Hematopoietic multipotent progenitor cell treated with erythropoietin and hydrocortisone succinate and interleukin-3 and kit ligand, for 17 days (in vitro differentiated cells): Measurements from ENCODE around the gene JAZF1.
A peak's percentile ranks its signal among the peaks of the same experiment; 100 is the strongest.

ENCODE experiments used
- DNase-seq: peaks from one replicate; pipeline ENCODE4 v3.0.0-alpha.2; 2015; ENCODE audit warnings: low spot score

The JAZF1 gene

DNA sequence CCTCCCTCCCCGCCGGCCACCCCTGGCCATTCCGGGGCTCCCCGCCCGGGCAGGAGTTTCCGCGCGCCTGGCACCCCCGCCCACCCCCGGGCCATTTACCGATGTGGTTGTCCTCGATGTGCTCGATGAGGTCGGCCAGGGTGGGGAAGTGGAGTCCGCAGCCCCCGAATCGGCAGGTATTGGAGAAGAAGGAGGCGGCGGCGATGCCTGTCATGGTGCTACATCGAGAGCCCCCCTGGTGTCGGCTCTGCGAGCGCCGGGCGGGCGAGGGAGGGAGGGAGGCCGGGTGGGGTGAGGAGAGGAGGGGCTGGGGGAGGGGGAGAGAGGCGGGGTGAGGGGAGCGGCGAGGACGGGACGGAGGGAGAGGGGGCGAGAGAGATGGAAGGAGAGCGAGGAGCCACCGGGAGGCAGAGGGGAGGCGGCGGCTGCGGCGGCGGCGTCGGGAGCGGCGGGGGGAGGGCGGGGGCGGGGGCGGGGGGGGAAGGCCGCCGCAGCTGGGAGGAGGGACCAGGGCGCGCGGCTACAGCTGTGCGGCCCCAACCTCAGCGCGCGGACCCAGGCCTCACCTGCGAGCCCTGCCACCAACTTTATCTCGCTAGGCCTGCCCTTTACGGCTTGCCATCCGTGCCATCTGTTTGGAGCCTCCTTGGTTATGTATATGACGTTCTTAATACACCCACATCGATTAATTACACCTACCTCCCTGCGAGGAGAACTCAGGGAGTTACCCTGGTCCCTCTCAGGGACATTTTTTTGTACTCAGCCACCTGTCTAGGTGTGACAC, at the start of gene JAZF1:
TSS of gene JAZF1 (minus strand) at position 432 of the 784 bp plus-strand sequence.
- DNase-seq: peak; percentile 81

DNA sequence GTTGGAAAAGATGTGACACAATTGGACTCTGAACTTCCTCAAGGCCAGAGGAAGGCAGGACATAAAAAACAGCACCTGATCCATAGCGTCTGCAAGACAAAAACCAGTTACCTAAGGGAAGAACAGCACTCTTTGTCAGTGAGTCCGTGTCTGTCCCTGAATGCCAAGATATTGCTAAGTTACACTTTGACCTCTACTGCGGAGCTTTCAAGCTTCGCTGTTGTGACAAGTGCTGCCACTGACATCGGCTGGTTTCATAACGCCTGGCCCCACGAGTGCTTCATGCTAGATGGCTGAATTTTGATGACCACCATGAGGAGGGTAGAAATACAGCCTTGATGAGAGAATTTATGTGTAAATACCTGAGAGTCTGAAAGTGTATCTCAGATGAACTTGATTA, 49.7 kb upstream of the JAZF1 start:
- DNase-seq: no peak

DNA sequence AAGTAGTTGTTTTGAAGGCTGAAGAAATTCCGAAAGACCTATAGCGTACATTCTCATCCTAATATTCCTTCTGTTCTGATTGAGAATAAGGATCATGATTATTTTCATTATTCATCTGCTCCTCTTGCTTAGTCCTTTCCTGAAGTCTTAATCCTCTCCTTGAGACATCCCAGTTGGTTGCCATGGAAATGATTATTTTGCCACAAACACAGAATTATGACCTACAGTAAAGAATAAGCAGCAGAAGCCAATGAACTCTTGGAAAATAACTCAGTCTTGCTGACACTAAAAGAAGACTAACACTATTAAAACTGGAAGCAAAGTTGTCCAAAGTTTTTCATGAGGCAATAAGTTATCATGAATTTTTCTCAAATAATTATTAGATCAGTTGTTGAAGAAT, 47.8 kb upstream of the JAZF1 start:
- DNase-seq: no peak

DNA sequence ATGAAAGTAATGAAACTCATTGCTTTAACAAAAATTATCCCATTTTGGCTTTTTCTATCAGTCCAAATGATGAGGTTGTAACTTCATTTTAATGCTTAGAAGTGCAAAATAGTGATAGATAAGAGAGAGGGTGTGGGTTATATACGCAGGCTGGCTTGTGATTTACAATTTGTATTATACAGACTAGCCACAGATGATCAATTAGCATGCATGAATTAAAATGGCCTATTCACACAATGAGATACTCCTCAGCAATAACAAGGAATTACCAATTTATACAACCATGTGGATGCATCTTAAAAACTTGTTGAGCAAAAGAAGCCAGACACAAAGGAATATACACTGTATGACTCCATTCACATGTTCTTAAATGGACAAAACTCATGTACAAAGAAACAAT, 45.4 kb upstream of the JAZF1 start:
- no peak for DNase-seq

DNA sequence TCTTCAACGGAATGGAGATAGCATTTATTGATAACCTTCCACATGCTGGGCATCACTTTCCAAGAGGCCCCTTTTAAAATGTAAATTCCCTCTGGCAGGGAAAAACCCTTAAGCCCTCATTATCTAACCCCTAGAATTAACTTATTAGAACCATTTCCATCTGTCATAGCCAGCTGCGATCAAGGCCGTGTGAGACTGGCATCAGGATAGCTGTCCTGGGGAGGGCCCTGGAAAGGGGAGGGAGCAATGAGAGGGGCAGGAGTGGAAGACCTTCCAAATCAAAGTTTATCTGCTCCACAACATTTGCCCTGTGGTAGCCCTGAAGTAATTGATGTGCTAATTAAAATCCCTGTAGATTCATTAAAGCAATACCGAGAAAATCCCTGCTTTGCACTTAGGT, 45.0 kb upstream of the JAZF1 start:
- no peak for DNase-seq

DNA sequence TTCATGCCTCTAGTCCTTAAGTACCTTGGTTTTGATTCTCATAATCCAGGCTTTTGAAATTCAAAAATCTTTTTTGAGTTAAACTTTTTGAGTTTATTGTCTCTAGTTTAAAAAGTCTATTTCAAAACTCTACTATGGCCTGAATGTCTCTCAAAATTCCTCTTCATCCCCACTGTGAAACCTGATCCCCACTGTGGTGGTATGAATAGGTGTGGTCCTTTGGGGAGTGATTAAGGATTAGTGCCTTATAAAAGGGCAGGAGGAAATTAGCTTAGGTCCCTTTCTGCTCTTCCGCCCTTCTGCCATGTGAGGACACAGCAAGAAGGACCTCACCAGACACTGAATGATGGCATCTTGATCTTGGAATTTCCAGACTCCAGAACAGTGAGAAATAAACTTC, 44.1 kb upstream of the JAZF1 start:
- DNase-seq: no peak

DNA sequence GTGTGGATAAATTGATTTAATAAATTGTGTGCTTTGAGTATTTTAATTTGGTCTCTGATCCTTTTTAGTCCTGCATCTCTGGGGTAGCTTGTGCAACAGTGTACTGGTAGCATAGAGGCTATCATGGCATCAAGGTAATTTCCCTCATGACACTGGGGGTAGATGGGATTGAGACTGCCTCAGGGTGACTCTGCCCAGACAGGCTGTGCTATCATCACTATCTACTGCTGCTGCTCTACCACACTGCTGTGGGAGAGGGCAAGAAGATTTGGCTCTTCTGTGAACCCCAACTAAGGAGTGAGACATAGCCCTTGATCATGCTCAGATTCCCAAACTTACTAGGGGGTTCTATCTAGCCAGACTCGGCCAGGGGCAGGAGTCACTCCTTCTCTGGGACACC, 43.6 kb upstream of the JAZF1 start:
- peak; percentile 41 for DNase-seq

DNA sequence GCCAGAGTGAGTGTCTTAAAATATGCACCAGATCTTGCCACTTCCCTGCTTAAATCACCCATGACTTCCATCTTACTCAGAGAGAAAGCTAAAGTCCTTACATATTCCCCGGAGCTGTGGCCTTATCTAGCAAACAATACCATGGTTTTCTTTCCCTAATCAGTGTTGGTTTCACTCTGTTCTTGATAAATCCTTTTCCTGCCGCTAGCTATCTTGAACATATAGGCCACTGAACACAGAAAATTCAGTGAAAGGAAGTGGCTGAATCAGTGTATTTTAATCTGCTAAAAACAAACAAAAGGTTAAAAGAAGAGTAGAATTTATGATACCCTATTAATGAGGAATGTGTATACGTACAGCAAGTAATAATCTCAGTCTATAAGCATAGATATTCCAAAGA, 42.0 kb upstream of the JAZF1 start:
- DNase-seq: no peak

DNA sequence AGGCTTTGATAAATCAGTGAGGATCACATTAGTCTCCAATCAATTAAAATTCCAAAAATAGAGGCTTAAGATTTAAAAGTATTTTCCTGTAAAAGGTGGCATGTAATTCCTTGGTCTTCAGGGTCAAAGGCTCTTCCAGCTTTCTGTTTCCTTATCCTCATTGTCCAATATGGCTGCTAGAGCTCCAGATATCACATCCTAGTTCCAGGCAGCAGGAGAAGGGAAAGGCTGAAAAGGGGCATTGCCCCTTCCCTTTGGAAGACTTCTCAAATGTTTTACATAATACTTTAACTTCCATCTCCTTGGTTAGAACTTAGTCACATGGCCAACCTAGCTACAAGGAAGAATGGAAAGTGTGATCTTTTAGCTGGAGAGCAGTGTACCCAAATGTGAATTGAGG, 39.2 kb upstream of the JAZF1 start:
- DNase-seq: no peak

DNA sequence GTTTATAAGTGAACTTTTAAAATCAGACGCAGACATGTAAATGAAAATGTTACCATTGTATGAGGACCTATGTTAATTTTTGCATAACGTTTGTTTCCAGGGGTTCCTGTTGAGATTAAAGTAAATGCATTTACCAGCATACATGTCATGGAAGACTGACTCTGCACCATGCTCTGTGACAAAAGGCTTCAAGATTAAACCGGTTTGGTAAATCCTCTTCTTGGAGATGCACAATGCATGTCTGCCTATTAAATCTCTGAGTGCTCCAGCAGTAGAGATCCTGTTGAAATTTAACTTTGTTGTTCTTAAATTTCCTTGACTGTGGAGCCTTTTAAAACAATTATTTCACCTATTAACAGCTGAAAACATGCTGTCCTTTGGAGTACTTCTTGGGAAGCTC, 36.5 kb upstream of the JAZF1 start:
- no peak for DNase-seq

DNA sequence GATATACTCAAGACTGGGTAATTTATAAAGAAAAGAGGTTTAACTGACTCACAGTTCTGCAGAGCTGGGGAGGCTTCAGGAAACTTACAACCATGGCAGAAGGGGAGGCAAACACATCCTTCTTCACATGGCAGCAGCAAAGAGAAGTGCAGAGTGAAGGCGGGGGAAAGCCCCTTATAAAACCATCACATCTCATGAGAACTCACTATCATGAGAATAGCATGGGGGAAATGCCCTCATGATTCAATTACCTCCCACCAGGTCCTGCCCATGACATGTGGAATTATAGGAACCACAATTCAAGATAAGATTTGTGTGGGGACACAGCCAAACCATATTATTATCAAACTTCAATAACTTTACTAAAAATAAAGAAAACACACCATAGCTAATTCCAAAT, 30.4 kb upstream of the JAZF1 start:
- DNase-seq: no peak

DNA sequence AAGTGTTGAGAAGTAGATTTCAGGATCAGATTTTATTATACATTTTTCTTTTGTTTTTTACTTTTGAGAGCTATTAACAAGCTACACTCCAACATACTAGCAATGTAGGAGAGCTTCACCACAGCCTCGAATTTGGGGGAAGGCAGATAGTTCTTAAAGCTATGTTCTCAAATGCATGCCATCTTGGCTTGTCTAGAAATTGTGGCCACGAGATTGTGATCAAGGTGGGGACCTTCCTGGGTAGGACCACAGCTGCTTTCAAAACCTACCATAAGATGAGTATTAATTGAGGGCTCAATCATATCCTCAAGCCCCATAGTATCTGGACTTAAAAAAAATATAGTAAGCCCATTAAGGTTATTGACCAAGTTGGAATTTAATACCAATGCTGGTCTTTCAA, 27.9 kb upstream of the JAZF1 start:
- no peak for DNase-seq

DNA sequence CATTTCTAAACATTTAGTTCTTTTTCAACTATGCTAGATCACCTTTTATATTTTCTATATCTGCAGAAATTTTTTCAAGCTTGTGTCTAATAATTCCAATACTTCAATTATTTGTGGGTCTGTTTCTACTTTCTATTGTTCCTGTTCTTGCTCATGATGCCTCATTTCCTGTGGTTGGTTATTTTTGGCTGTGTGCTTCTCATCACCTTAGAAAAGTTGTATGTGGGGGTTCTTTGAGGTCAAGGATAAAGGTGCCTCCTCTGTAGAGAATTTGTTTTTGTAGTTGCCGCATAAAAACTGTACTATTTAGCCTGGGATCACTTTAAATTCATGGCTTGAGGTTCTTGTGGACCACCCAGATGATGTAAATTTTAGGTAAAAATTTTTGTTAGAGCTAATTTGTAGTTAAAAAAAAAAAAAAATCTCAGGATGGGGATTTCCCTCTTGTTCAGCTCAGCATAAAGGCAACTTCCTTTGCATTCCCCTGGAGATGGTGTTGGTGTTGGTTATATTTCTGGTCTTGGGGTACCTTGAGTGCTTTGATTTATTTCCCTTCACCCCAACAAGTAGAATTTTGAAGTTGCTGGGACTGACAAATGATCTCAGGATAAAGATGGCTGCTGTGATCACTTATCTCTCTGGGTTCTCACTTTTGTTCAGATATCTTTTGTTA, 27.0 kb upstream of the JAZF1 start:
- DNase-seq: no peak

DNA sequence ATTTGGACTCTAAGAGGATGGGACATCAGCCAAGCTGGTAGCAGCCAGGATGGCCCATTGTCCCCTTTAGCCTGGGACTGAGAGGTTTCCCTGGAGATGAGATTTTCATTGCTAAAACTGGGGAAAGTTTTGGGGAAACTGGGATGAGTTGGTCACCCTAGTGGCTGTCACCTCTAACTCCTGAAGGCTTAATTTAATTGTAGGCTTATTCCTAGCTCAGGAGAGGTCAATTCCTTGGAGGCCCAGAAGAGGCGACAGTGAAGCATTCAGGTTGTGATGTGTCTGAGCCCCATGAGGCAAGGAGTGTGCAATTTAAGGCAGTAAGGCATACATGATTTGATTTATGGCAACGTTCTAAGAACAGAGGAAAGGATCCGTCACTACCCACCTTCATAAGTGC, 24.9 kb upstream of the JAZF1 start:
- DNase-seq: peak; percentile 59

DNA sequence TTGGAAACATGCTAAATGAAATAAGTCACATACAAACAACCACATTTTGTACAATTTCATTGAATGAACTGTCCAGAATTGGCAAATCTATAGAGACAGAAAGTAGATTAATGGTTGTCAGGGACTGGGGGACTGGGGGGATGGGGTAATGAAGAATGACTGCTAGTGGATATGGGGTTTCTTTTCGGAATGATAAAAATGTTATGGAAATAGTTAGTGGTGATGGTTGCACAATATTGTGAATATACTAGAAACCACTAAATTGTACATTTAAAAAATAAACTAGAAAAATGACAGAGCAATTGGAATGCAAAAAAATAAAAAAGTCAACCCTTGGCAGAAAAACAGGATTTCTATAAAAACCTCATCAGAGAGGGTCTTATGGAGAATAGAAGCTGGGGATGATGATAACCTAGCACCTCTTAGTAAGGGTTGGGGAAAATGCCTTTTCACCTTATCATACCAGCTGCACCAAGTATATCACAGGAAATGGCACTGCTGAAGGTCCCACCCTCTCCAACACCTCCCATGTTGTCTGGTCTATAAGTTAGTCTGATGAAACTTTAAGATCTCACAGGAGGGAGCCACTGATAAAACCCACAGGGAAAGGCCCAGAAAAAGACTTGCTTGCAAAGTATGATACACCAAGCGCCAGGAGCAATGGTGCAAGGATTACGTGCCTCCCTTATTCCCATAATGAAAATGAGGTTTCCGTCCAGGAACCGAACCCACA, 23.1 kb upstream of the JAZF1 start:
- peak; percentile 89 for DNase-seq

DNA sequence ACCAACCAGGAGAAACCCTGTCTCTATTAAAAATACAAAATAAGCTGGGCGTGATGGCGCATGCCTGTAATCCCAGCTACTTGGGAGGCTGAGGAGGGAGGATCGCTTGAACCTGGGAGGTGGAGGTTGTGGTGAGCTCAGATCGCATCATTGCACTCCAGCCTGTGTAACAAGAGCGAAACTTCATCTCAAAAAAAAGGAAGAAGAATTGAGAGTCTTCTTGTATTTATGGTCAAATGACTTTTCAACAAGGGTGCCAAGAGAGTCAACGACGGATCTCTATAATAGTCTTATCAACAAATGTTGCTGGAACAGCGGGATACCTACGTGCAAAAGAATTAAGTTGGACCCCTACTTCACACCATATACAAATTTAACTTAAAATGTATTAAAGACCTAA, 21.6 kb upstream of the JAZF1 start:
- no peak for DNase-seq

DNA sequence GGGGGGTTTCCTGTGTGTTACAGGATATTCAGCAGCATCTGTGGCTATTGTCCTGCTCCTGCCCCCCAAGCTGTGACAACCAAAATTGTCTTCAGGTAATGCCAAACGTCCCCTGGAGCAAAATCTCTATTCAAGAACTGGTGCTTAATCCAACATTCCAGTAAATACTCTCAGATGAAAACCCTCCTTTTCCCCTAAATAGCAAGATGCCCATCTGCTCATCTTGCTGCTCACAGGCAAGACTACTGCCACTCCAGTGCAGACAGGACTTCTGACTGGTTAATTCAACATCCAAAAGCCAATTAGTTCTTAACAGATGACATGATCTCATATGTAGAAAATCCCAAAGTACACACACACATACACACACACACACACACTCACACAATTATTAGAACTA, 20.5 kb upstream of the JAZF1 start:
- peak; percentile 65 for DNase-seq

DNA sequence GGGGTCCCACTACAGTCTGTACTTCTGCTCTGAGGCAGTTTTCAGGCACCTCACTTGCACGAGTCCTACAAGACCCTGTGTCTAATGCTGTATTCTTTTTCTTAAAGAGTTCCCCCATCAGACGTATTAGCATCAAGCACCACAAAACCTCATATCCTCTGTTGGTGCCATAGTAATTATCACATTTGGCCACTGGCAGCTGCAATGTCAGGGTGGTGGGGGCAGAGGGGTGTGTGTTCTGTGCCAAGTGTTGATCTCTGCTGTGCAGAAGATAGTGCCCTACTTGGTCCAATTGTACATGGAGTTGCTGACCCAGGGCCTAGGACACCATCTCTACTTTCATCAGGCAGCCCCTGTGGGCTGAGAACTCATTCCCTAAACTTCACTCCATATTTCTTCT, 20.0 kb upstream of the JAZF1 start:
- DNase-seq: peak; percentile 90

DNA sequence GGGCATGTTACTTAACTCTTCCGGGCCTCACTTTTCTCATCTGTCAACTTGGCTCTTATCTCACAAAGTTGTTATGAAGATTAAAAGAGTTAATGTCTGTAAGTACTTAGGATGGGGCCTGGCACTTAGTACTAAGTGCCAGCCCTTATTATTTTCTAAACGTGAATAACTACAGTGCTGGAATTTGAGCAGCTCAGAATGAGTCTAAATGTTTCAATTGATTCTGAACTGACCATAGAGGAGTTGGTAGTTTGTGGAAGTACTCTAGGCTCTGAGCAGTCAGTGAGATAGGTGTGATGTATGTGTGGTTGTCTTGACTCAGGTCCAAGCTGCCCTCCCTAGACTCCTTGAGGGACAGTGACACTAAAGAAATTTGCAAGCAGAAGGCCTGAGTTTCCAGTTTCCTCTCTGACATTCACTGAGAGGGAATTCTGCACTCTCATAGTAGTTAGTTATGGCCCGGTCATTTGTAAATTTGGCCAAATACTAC, 18.5 kb upstream of the JAZF1 start:
- DNase-seq: peak; percentile 81

DNA sequence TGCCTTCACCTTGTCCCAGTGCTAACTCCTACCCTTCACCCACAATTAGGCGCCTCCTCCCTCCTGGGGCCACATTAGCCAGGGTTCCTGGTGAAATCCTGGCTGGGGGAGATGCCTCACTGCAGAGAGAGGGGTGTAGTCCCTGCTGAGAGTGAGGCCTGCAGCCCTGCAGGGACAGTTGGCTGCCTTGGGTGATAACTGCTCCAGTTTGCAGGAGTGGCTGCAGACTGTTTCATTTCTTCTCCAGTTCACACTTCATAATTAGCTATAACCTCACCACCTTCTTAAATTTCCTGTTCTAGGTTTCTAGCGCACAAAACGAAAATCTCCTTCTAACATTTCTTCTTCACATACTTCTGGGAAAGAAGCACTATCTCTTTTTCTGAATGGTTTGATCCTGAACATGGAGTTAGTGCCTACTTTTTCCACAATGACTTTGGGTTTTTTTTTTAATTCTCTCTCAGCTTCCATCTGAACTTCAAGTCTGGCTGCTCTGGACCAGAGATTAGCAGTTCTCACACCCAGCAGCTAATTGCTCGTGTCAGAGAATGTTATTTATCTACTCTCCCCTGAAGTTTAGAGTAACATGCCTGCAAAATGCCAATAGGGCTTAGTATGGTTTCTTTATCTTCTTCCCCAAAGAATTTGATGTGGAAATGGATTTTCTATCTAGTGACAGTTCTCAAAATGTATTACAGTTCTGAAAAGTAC, 15.5 kb upstream of the JAZF1 start:
- DNase-seq: peak; percentile 80

DNA sequence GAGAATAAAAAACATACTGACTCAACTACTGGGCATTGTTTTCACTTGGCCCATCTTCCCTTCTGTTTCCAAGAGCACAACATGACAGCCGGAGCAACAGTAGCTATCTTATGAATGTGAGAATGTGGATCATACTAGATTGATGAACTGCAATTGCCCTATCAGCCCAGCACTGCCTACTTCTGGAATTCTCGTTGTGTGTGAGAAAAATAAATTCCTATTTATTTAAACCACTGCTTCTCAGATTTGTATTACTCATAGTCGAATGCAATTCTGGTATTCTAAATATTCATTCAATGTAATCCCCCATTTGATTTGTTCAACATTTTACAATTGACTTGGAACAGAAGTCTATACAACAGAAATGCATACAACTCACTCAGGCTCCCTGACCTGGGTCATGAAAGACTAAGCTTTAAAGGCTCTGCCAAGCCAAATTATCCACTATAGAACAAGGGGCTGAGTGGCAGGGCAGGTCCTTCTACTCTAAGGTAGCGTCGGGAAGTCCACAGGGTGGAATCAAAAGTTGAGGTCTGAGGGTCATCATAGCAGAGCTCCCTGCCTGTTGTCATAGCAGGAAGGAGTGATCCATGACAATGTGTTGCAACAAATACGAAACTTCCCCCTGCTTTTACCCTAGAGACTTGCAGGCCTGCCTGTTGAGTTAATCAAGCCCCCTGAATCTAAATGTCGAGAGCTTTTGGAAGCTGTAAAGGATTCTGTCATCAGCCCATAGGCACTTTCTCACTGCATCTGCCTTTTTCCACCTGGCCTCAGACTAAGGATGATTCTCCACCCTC, 12.4 kb upstream of the JAZF1 start:
- no peak for DNase-seq

DNA sequence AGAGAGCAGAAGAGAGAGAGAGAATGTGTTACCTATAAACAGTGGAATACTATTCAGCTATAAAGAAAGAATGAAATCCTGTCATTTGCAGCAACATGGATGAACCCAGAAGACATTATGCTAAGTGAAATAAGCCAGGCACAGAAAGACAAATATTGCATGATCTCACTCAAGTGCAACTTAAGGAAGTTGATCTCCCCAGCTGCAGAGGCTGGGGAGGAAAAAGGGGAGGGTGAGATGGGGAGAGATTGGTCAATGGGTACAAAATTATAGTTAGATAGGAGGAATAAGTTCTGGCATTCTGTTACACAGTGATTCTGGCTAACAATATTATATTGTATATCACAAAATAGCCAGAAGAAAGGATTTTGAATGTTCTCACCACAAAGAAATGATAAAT, 11.2 kb upstream of the JAZF1 start:
- DNase-seq: no peak
